B cell (primary cell): ENCODE data around the gene ZBED4. TPM values are rescaled to one million over a fixed set of nuclear protein-coding genes. Genes with fewer than 3 reads are reported as not detected.

ENCODE experiments used
- ATAC-seq: fragments of 200-7000 bp; cut with Tn5 transposase; one replicate; pipeline ENCODE4 v1.10.0; 2021; ENCODE audit warnings: low read depth, mild to moderate bottlenecking, moderate number of reproducible peaks, moderate library complexity
- CTCF ChIA-PET: fragments of 350-600 bp; sonication (Branson Sonifier 250); formaldehyde crosslinking; loops from one replicate; lab custom pipeline; 2021; ENCODE audit warnings: antibody characterized with exemption, inconsistent platforms; lab: Charles Lee
- POLR2A ChIA-PET: fragments of 350-600 bp; sonication (Branson Sonifier 250); formaldehyde crosslinking; loops from one replicate; lab custom pipeline; 2021; ENCODE audit warnings: antibody characterized with exemption; lab: Charles Lee
- DNase-seq: peaks from one replicate; pipeline ENCODE4 v3.0.0; 2013
- H2AFZ ChIP-seq: 2 replicates; pipeline ENCODE4 v1.6.1; 2012; ENCODE audit warnings: mild to moderate bottlenecking, low read depth, low read length; ENCODE audit not compliant: insufficient read depth, poor library complexity, severe bottlenecking
- H3K27ac ChIP-seq, 2 donors: 1 replicate in 1 of 2; 2 replicates in 1 of 2; pipeline ENCODE4 v1.5.1; 2012 to 2013; ENCODE audit warnings: low read length in 2 of 2, mild to moderate bottlenecking in 2 of 2, moderate library complexity in 1 of 2
- H3K27me3 ChIP-seq, 4 experiments: fragments of 200-600 bp in 1 of 4; sonication (generic) in 1 of 4; replicated peaks in 1 of 4; 1 replicate in 2 of 4; 2 replicates in 2 of 4; pipeline versions ENCODE4 v1.6.1 to v1.7.0; 2013 to 2016; ENCODE audit warnings: low read length in 3 of 4, mild to moderate bottlenecking in 2 of 4, mixed read lengths in 1 of 4, moderate library complexity in 1 of 4; ENCODE audit not compliant: insufficient read depth in 4 of 4, control insufficient read depth in 3 of 4; ENCODE audit errors: control extremely low read depth in 1 of 4
- H3K36me3 ChIP-seq, 2 experiments: replicated peaks in 1 of 2; 1 replicate in 1 of 2; 2 replicates in 1 of 2; pipeline versions ENCODE4 v1.6.1 to v1.7.1; 2013; ENCODE audit warnings: low read length in 1 of 2; ENCODE audit not compliant: insufficient read depth in 2 of 2, control insufficient read depth in 1 of 2; ENCODE audit errors: control extremely low read depth in 1 of 2, extremely low read depth in 1 of 2
- H3K4me1 ChIP-seq, 2 donors: fragments of 200-600 bp in 1 of 2; sonication (generic) in 1 of 2; 1 replicate in 1 of 2; 2 replicates in 1 of 2; pipeline versions ENCODE4 v1.5.1 to v1.6.1; 2013 to 2017; ENCODE audit warnings: low read length in 2 of 2; ENCODE audit not compliant: control insufficient read depth in 2 of 2, insufficient read depth in 2 of 2
- H3K4me2 ChIP-seq: replicated peaks from 2 replicates; pipeline ENCODE3; 2012; ENCODE audit warnings: mild to moderate bottlenecking, low read depth, low read length; ENCODE audit not compliant: poor library complexity, severe bottlenecking
- H3K4me3 ChIP-seq, 5 experiments: fragments of 200-600 bp in 1 of 5; sonication (generic) in 1 of 5; 1 replicate in 3 of 5; 2 replicates in 2 of 5; pipeline versions ENCODE4 v1.5.1 to v1.7.0; 2011 to 2016; ENCODE audit warnings: low read length in 4 of 5, mild to moderate bottlenecking in 4 of 5, low read depth in 2 of 5, control low read depth in 1 of 5, moderate library complexity in 1 of 5; ENCODE audit not compliant: insufficient read depth in 1 of 5; ENCODE audit errors: control extremely low read depth in 1 of 5, extremely low read depth in 1 of 5
- H3K79me2 ChIP-seq: fragments of 200-600 bp; sonication (generic); one replicate; pipeline ENCODE4 v1.6.0; 2016; ENCODE audit warnings: low read length; ENCODE audit not compliant: control insufficient read depth, insufficient read depth
- H3K9ac ChIP-seq: fragments of 200-600 bp; sonication (generic); 2 replicates; pipeline ENCODE4 v1.6.1; 2017; ENCODE audit warnings: mild to moderate bottlenecking, low read length, moderate library complexity
- H3K9me3 ChIP-seq, 3 donors: one replicate each; pipeline versions ENCODE4 v1.6.1 to v1.7.1; 2013; ENCODE audit warnings: low read length in 2 of 3; ENCODE audit not compliant: control insufficient read depth in 2 of 3, insufficient read depth in 1 of 3; ENCODE audit errors: control extremely low read depth in 1 of 3
- H4K20me1 ChIP-seq: 2 replicates; pipeline ENCODE4 v1.6.0; 2012; ENCODE audit warnings: mild to moderate bottlenecking, low read length; ENCODE audit not compliant: insufficient read depth, control insufficient read depth, poor library complexity, severe bottlenecking
- H3K27ac Mint-ChIP-seq: one replicate; pipeline ENCODE4 v1.8.0; 2021; ENCODE audit warnings: mixed read lengths
- H3K27me3 Mint-ChIP-seq: one replicate; pipeline ENCODE4 v1.8.0; 2021; ENCODE audit warnings: mixed read lengths
- H3K4me1 Mint-ChIP-seq: one replicate; pipeline ENCODE4 v1.8.0; 2021; ENCODE audit warnings: mixed read lengths
- H3K4me3 Mint-ChIP-seq: one replicate; pipeline ENCODE4 v1.8.0; 2021; ENCODE audit warnings: mixed read lengths
- H3K9me3 Mint-ChIP-seq: one replicate; pipeline ENCODE4 v1.8.0; 2022; ENCODE audit warnings: mixed read lengths; ENCODE audit not compliant: insufficient read depth
- EZH2 ChIP-seq: IDR thresholded peaks from 2 replicates; pipeline ENCODE4 v1.6.1; 2012; ENCODE audit warnings: borderline replicate concordance, low read depth, mild to moderate bottlenecking, moderate library complexity, low read length; ENCODE audit not compliant: insufficient read depth, poor library complexity, severe bottlenecking
- WGBS: methylation state at CpG from one replicate; pipeline ENCODE4 v1.1.5; 2013; ENCODE audit warnings: missing lambda C conversion rate; ENCODE audit not compliant: insufficient coverage; 5-methylcytosine and 5-hydroxymethylcytosine counted together
- intact Hi-C: fragments of 100-400 bp; cut with micrococcal nuclease; formaldehyde crosslinking; loops from one replicate; pipeline ENCODE4 v1.10.0; 2022
- polyA plus RNA-seq: library from polyadenylated mRNA; depleted of rRNA; stranded (reverse); fragments of >200 nt; gene quantifications from 2 replicates; pipeline ENCODE4 v1.2.3, GENCODE V29; 2012
- total RNA-seq, 2 donors: library from RNA; stranded (reverse); fragments of 120-200 nt in 1 of 2; gene quantifications; 1 replicate in 1 of 2; 2 replicates in 1 of 2; pipeline versions ENCODE4 v1.2.3 to v1.2.4, GENCODE V29; 2013 to 2022
- TF ChIP-seq, protein P1 (sequence below): fragments of 200-600 bp; IDR thresholded peaks from one replicate; pipeline ENCODE4 v1.8.0; 2022; ENCODE audit warnings: antibody characterized with exemption, mild to moderate bottlenecking

ZBED4 gene
- total and polyA plus RNA-seq, 2 donors (not counting 1 experiment from before 2014, with no cell fraction given) = 5.9 to 14.6 TPM

DNA sequence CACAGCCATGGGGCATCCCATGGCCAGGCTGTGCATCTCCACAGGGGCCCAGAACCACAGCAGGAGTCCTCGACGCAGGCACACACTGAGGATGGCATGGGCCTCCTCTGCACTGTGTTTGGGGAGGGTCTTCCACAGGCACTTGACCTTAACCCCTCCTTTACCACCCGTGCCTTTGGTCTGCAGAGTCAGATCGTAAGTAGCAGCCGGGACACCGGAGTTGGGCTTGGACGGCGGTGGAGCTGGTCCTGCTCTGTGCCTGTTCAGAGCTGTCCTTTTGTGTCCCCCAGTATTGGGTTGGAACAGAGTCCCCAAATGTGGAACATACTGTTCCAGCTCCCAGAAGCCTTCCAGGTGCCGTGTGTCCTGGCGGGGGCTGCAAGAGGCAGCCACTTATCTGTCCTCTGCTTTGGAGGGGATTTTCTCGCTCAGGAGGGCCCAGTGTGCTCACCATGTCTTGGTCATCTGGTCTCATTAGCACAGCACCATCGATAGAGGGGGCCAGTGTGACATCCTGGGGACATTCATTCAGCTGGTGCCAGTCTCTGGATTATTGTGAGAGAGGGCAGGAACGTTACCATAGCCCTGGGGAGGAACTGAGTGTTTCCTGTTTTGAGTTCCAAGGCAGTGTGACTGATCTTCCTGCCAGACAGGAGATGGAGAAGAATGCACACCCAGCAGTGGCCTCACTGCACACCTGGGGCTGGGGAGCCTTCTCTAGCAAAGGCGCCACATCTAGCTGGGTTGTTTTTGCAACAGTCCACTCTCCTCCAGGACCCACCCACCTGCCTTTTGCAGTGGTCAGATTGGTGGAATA lies 77.2 kb downstream of the ZBED4 start:
- WGBS = 31% methylated on average over 14 of the region's 14 CpGs
- ChIA-PET CTCF (interaction anchor here (0.6 to 5.0 kb wide), 35 partner anchors 9 to 539 kb away, joined by 3 to 127 read pairs (median 4); partner anchors contain the start of gene PIM3), POLR2A (interaction anchor here (0.8 to 4.6 kb wide), 12 partner anchors 12 to 260 kb away, joined by 3 to 75 read pairs (median 18); partner anchors contain the start of genes ALG12, CRELD2 and PIM3)
- TF ChIP-seq, protein P1, sequence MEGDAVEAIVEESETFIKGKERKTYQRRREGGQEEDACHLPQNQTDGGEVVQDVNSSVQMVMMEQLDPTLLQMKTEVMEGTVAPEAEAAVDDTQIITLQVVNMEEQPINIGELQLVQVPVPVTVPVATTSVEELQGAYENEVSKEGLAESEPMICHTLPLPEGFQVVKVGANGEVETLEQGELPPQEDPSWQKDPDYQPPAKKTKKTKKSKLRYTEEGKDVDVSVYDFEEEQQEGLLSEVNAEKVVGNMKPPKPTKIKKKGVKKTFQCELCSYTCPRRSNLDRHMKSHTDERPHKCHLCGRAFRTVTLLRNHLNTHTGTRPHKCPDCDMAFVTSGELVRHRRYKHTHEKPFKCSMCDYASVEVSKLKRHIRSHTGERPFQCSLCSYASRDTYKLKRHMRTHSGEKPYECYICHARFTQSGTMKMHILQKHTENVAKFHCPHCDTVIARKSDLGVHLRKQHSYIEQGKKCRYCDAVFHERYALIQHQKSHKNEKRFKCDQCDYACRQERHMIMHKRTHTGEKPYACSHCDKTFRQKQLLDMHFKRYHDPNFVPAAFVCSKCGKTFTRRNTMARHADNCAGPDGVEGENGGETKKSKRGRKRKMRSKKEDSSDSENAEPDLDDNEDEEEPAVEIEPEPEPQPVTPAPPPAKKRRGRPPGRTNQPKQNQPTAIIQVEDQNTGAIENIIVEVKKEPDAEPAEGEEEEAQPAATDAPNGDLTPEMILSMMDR = peak; percentile 80
- no peak for TF ChIP-seq EZH2
- H3K27me3 ChIP-seq = no peaks in the 10 kb centered on the region
- DNase-seq = peak; percentile 92
- Mint-ChIP-seq H3K27me3 (no peaks in the 10 kb centered on the region), H3K4me1 (peaks cover 53% of the 10 kb centered on the region), H3K9me3 (no peaks in the 10 kb centered on the region), H3K4me3 (peak overlapping the region; percentile 77), H3K27ac (peak overlapping the region; percentile 95)
- no peaks in the 10 kb centered on the region for H3K36me3 ChIP-seq
- peaks cover 19% of the 10 kb centered on the region for H3K79me2 ChIP-seq
- no peaks in the 10 kb centered on the region for H4K20me1 ChIP-seq
- H3K4me2 ChIP-seq = peak overlapping the region; percentile 82
- peak overlapping the region; percentile 47 for H3K9ac ChIP-seq
- peaks cover 0 to 5% (median 0%) of the 10 kb centered on the region in 3 donors for H3K9me3 ChIP-seq
- no peak overlapping the region for H2AFZ ChIP-seq
- intact Hi-C loops = loop anchor here (1.0 to 10.0 kb wide), 7 partner anchors 29 to 544 kb away; partner anchors contain the start of genes PIM3 and SBF1
- H3K4me1 ChIP-seq = peaks cover 57 to 69% of the 10 kb centered on the region in 2 donors
- peak overlapping the region in 4 of 5 experiments; percentile 4 to 29 (median 25) for H3K4me3 ChIP-seq
- ATAC-seq = peak; percentile 42
- peak overlapping the region; percentile 94 to 97 for H3K27ac ChIP-seq
